RWPE1 (cell line): ENCODE measurements around the gene DCAF11.

ENCODE experiments used
- CTCF ChIA-PET: fragments of 350-600 bp; sonication (Branson Sonifier 250); formaldehyde crosslinking; extraction: SDS; loops from one replicate; lab custom pipeline; 2021; lab: Yijun Ruan, JAX
- POLR2A ChIA-PET: fragments of 400-600 bp; formaldehyde crosslinking; extraction: SDS; loops from one replicate; lab custom pipeline; 2020; ENCODE audit warnings: antibody characterized with exemption; ENCODE audit not compliant: low non-redundant PET; lab: Yijun Ruan, JAX
- DNase-seq: peaks from one replicate; pipeline ENCODE4 v3.0.0; 2012; ENCODE audit warnings: low spot score
- H3K27ac ChIP-seq: fragments of 450-650 bp; 2 replicates; pipeline ENCODE4 v1.5.1; 2017
- CTCF ChIP-seq: fragments of 450-650 bp; conservative IDR thresholded peaks from 2 replicates; pipeline ENCODE4 v1.5.1; 2017; ENCODE audit warnings: low read depth, mild to moderate bottlenecking

The DCAF11 gene

GRCh38 chr14:24141097-24141880 lies 26.7 kb downstream of the DCAF11 start, which contains the start of gene EMC9:
EMC9 (minus strand) TSS chr14:24141591; CDS start chr14:24141304, 287 bp downstream.
- no peak for TF ChIP-seq CTCF
- ChIA-PET POLR2A (interaction anchor here (0.5 to 1.2 kb wide), 6 partner anchors 11 to 589 kb away, joined by 3 to 7 read pairs (median 4); partner anchors contain the start of genes PCK2, TINF2 and ZFHX2), CTCF (interaction anchor here (0.6 kb wide), 2 partner anchors 14 to 185 kb away, joined by 3 read pairs; no protein-coding TSS in a partner anchor)
- peak; percentile 98 for DNase-seq
- H3K27ac ChIP-seq = peak within 1 kb of the TSS; percentile 96

- no peak for DNase-seq
- CTCF ChIA-PET = interaction anchor here (0.6 kb wide), 2 partner anchors 17 to 35 kb away, joined by 3 read pairs; no protein-coding TSS in a partner anchor
Observed at GRCh38 chr14:24143511-24143910, 28.9 kb downstream of the DCAF11 start.

GRCh38 chr14:24144451-24144850 lies 29.9 kb downstream of the DCAF11 start:
- no peak overlapping the region for H3K27ac ChIP-seq

More at GRCh38 chr14:24143511-24143910, 28.9 kb downstream of the DCAF11 start:
- no peak for TF ChIP-seq CTCF
- H3K27ac ChIP-seq = peak overlapping the region; percentile 39; the same call in 1 of the 2 replicates
- POLR2A ChIA-PET = no interaction called here

GRCh38 chr14:24145219-24145618 lies 30.6 kb downstream of the DCAF11 start:
- DNase-seq = no peak
- TF ChIP-seq CTCF = no peak
- CTCF ChIA-PET = interaction anchor here (2.0 kb wide), 1 partner anchor 16 kb away, joined by 10 read pairs; the partner anchor contains the start of gene IRF9
- peak overlapping the region; percentile 58 for H3K27ac ChIP-seq
- POLR2A ChIA-PET = interaction anchor here (0.7 kb wide), 1 partner anchor 31 kb away, joined by 3 read pairs; the partner anchor contains the start of gene DCAF11

More at GRCh38 chr14:24144451-24144850, 29.9 kb downstream of the DCAF11 start:
- CTCF ChIA-PET = interaction anchor here (0.6 to 0.8 kb wide), 2 partner anchors 16 to 21 kb away, joined by 3 read pairs; no protein-coding TSS in a partner anchor
- no peak for DNase-seq
- POLR2A ChIA-PET = no interaction called here
- no peak for TF ChIP-seq CTCF

- no peak for DNase-seq
- peak overlapping the region; percentile 97 for H3K27ac ChIP-seq
- TF ChIP-seq CTCF = no peak
- ChIA-PET CTCF (interaction anchor here (0.6 to 2.0 kb wide), 3 partner anchors 8 to 29 kb away, joined by 5 to 10 read pairs (median 6); partner anchors contain the start of gene IRF9), POLR2A (interaction anchor here (0.7 kb wide), 1 partner anchor 32 kb away, joined by 3 read pairs; the partner anchor contains the start of gene DCAF11)
Observed at GRCh38 chr14:24145690-24146452, 31.3 kb downstream of the DCAF11 start.
